ENCODE data around the gene PACRG.

DNA sequence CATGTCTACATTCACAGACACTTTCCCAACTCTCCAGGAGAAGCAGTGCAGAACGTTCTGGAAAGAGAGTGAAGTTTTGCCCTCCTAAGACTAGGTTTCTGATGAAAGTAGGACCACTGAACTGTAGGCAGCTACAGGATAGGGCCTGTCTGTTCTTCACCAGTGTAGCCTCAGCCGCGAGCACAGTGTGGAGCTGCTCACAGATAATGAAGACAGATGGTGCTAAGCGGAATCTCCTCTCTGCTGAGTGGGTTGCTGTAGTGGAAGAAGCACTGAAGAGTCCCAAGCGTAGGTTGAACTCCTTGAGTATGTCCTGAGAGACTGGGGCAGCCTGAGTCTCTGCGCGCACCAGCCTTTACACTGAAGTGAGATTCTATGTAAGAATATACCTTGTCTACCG lies 170.2 kb downstream of the PACRG start:
- TF ChIP-seq NFRKB (IDR thresholded peaks at IDR 0.05) (no peak), ZKSCAN1 (IDR thresholded peaks at IDR 0.05; ENCODE audit: low read length) (no peak), MEIS2 (CRISPR knock-in tag; IDR thresholded peaks at IDR 0.05) (no peak), ZNF224 (CRISPR knock-in tag; IDR thresholded peaks at IDR 0.05) (no peak), FIP1L1 (IDR thresholded peaks at IDR 0.05; ENCODE audit: borderline replicate concordance, insufficient read depth, low read depth, low read length) (no peak), YEATS2 (CRISPR knock-in tag; IDR thresholded peaks at IDR 0.05; ENCODE audit: borderline replicate concordance) (no peak), ZFP37 (CRISPR knock-in tag; IDR thresholded peaks at IDR 0.05; ENCODE audit: borderline replicate concordance) (no peak), CHD2 (IDR thresholded peaks at IDR 0.05; ENCODE audit: low read depth, low read length) (no peak), FOXA1 (IDR thresholded peaks at IDR 0.05) (no peak), FOXA1 (CRISPR knock-in tag; IDR thresholded peaks at IDR 0.05) (no peak)
- TF ChIP-seq, protein P1, sequence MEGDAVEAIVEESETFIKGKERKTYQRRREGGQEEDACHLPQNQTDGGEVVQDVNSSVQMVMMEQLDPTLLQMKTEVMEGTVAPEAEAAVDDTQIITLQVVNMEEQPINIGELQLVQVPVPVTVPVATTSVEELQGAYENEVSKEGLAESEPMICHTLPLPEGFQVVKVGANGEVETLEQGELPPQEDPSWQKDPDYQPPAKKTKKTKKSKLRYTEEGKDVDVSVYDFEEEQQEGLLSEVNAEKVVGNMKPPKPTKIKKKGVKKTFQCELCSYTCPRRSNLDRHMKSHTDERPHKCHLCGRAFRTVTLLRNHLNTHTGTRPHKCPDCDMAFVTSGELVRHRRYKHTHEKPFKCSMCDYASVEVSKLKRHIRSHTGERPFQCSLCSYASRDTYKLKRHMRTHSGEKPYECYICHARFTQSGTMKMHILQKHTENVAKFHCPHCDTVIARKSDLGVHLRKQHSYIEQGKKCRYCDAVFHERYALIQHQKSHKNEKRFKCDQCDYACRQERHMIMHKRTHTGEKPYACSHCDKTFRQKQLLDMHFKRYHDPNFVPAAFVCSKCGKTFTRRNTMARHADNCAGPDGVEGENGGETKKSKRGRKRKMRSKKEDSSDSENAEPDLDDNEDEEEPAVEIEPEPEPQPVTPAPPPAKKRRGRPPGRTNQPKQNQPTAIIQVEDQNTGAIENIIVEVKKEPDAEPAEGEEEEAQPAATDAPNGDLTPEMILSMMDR (CRISPR knock-in tag; IDR thresholded peaks at IDR 0.05) = no peak
- TF ChIP-seq, protein P2, sequence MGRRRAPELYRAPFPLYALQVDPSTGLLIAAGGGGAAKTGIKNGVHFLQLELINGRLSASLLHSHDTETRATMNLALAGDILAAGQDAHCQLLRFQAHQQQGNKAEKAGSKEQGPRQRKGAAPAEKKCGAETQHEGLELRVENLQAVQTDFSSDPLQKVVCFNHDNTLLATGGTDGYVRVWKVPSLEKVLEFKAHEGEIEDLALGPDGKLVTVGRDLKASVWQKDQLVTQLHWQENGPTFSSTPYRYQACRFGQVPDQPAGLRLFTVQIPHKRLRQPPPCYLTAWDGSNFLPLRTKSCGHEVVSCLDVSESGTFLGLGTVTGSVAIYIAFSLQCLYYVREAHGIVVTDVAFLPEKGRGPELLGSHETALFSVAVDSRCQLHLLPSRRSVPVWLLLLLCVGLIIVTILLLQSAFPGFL (CRISPR knock-in tag; IDR thresholded peaks at IDR 0.05) = no peak
- TF ChIP-seq, protein P3, sequence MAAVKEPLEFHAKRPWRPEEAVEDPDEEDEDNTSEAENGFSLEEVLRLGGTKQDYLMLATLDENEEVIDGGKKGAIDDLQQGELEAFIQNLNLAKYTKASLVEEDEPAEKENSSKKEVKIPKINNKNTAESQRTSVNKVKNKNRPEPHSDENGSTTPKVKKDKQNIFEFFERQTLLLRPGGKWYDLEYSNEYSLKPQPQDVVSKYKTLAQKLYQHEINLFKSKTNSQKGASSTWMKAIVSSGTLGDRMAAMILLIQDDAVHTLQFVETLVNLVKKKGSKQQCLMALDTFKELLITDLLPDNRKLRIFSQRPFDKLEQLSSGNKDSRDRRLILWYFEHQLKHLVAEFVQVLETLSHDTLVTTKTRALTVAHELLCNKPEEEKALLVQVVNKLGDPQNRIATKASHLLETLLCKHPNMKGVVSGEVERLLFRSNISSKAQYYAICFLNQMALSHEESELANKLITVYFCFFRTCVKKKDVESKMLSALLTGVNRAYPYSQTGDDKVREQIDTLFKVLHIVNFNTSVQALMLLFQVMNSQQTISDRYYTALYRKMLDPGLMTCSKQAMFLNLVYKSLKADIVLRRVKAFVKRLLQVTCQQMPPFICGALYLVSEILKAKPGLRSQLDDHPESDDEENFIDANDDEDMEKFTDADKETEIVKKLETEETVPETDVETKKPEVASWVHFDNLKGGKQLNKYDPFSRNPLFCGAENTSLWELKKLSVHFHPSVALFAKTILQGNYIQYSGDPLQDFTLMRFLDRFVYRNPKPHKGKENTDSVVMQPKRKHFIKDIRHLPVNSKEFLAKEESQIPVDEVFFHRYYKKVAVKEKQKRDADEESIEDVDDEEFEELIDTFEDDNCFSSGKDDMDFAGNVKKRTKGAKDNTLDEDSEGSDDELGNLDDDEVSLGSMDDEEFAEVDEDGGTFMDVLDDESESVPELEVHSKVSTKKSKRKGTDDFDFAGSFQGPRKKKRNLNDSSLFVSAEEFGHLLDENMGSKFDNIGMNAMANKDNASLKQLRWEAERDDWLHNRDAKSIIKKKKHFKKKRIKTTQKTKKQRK (IDR thresholded peaks at IDR 0.05; ENCODE audit: low read length) = no peak
